ENCODE results near the gene KCP.
A peak's percentile ranks its signal among the peaks of the same experiment; 100 is the strongest.

KCP gene

DNA sequence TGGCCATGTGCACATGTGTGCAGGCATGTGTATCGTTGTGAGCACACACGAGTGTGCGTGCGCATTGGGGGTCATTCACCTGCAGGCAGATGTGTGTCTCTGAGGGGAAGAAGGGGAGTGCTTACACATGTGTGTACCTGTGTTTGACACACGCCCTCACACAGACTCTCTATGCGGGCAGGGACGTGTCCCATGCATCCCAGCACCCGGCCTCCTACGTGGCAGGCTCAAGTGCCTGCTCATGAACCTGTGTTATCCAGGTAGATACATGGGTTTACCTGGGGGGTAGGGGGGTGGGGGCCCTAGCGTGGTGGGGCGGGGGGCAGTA is 18.6 kb downstream of the KCP start:
- in situ Hi-C loops (cut with MboI; ENCODE audit: low pct_unique_long_range_greater_than_20kb, low sequenced_read_pairs), result no loop called here
- DNase-seq, result no peak

DNA sequence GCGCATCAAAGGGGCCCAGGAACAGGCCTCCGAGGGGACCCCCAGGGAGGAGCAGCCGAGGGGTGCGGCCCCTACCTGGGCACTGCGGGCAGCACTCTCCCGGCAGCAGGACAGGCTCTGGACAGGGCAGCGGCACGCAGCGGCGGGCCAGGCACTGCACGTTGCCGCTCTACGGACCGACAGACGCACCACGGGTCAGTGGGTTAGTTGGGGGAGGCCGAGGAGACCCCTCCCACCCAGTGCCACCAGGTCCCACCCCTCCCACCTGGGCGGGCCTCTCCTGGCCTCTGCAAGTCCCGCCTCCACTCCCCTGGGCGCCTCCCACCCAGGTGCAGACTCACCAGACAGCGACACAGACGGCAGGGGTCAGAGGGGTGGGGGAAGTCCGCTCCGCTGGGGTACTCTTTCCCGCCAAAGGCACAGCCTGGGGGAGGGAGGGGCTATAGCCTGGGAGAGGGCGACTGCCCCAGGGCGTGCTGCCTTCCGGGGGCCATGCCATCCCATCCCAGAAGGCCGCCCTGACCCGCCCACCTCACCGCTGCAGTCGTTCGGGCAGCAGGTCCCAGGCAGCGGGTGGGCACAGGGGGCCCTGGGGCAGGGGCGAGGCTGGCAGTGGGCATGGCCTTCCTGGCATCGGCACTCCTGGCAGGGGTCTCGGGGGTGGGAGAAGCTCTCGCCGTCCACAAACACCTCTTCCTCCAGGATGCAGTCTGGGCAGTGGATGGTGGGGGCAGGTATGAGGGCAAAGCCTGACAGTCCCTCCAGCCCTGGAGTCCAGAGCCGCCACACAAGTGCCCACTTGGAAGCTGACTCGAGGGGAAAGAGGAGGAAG is 19.2 kb downstream of the KCP start:
- DNase-seq, result no peak

DNA sequence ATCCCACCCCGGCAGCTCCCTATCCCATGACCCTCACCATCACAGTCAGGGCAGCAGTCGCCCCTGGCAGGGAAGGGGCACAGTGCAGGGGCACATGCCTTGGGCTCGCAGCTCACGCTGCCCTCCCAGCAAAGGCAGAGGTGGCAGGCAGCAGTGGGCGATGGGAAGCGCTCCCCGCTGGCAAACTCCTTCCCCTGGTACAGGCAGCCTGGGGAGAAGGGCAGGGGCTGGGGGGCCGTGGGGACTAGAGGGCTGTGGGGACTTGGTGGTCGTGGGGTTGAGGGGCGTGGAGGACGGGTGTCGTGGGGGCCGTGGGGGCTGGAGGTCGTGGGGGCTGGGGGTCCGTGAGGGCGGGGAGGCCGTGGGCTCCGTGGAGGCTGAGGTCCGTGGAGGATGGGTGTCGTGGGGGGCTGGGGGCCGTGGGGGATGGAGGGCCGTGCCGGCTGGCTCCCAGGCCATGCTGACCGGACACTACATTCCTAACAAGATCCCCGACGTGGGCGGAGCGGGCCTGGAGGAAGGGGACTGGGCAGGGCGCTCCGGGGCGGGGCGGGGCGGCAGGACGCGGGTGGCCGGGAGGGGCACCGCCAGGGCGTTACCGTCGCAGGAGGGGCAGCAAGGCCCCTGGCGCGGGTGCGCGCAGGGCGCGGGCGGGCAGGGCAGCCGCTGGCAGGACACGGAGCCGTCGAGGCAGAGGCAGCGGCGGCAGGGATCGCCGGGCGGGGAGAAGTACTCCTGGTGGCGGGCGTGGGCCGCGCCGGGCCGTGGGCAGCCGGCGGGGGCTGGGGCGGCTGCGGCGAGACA is 20.0 kb downstream of the KCP start:
- DNase-seq, result no peak
- in situ Hi-C loops (cut with MboI; ENCODE audit: low pct_unique_long_range_greater_than_20kb, low sequenced_read_pairs), result no loop called here

More for the DNA sequence above, 19.2 kb downstream of the KCP start:
- in situ Hi-C loops (cut with MboI; ENCODE audit: low pct_unique_long_range_greater_than_20kb, low sequenced_read_pairs), result no loop called here

DNA sequence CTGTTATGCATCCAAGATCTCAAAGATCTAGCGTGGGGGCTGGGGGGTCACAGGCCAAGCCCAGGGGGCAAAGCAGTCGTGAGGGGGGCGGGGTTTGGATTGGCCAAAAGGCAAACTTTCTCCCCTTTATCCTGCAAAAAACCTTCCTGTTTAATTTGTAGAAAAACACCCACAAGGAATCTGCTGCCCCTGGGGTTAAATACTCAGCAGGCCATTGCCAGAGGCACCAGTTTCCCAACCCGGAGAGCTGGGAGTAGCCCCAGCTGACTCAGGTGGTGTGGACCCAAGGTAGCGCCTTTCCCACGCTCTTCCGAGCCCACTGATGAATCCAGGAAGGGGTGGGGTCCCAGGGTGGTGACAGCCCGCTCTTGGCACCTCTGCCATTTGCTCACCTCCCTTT is 21.4 kb downstream of the KCP start:
- DNase-seq, result no peak
- in situ Hi-C loops (cut with MboI; ENCODE audit: low pct_unique_long_range_greater_than_20kb, low sequenced_read_pairs), result no loop called here

DNA sequence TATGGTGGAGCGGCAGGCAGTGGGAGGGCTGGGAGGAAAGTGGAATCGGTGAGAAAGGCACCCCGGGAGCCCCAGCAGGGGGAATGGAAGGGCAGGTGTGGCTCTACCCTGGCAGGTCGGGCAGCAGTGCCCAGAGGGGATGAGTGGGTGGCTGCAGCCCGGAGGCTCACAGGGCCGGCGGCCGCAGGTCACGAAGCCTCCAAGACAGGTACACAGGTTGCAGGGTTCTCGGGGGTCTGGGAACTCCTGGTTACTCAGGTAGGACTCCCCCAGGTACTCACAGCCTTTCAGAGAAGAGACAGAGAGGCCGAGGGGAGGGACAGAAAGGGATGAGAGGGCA is 21.8 kb downstream of the KCP start:
- in situ Hi-C loops (cut with MboI; ENCODE audit: low pct_unique_long_range_greater_than_20kb, low sequenced_read_pairs), result no loop called here
- no peak for DNase-seq

DNA sequence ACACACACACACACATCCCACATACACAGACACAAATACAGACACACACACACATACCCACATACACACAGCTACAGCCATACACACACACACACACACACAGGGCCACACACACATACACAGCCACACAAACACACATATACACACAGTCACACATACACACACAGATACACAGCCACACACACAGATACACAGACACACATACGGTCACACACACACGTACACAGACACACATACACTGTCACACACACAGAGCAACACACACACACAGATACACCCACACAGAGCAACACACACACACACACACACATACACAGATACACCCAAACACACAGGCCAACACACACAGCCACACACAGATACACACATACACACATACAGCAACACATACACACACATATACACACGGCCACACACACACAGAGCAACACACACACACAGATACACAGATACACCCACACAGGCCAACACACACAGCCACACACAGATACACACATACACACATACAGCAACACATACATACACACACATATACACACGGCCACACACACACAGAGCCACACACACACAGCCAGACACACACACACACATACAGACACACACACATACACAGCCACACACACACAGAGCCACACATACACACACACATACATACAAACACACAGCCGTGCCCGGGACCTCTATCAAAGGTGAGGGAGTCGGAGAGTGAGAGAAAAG is 22.3 kb downstream of the KCP start:
- in situ Hi-C loops (cut with MboI; ENCODE audit: low pct_unique_long_range_greater_than_20kb, low sequenced_read_pairs), result no loop called here
- no peak for DNase-seq

DNA sequence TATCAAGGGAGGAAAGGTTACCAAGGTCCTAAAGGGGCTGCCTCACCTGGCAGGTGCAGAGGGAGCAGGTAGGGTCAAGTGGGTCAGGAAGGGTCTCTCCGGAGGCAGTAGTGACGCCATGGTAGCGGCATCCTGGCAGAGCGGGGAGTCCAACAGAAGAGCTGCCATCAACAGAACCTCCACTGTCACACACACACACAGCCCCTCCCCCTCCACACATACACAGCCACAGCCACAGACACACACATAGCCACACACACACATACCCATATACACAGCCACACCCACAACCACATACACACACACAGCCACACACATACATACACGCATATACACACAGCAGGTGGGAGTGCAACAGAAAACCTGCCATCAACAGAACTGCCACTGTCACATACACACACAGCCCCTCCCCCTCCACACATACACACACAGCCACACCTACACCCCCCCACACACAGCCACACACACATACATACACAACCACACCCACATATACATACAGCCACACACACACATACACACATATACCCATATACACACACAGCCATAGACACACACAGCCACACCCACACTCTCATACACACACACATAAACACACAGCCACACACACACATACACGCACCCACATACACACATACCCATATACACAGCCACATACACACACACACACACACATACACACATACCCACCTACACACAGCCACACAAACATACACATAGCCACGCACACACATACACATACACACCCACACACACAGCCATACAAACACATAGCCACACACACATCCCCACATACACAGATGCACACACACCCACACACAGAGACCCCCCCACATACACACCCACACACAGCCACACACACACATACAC is 23.1 kb downstream of the KCP start:
- no peak for DNase-seq
- in situ Hi-C loops (cut with MboI; ENCODE audit: low pct_unique_long_range_greater_than_20kb, low sequenced_read_pairs), result no loop called here

DNA sequence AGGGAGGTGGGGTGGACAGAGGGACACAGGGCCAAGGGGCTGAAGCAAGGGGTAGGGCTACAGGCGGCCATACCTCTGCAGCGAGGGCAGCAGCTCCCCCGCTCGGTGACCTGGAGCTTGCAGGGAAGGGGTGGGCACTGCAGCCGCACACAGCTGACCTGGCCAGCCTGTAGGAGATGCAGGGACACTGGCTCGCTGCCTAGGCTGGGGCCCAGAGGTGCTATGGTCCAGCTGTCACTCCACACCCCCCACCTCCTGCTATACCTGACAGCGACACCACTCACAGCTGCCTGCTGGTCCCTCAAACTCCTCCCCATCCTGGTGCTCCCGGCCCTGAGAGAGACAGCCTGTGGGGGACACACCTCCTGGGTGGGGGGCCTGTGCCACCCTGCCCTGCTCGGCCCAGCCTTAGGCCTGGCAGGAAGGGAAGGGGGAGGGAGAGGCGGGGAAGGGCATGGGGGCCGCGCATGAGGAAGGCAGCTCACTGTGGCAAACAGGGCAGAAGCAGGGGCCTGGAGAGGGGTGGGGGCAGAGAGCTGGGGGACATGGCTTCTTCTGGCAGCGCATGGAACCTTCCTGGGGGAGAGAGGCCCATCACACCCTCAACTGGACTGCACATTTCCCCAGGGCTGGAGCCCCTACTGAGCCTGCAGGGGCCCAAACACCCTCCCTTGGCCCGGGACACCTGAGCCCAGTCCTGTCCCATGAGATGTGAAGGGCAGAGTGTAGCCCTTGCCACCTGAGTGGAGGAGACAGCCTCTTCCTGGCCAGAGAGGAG is 23.9 kb downstream of the KCP start:
- in situ Hi-C loops (cut with MboI; ENCODE audit: low pct_unique_long_range_greater_than_20kb, low sequenced_read_pairs), result no loop called here
- no peak for DNase-seq

DNA sequence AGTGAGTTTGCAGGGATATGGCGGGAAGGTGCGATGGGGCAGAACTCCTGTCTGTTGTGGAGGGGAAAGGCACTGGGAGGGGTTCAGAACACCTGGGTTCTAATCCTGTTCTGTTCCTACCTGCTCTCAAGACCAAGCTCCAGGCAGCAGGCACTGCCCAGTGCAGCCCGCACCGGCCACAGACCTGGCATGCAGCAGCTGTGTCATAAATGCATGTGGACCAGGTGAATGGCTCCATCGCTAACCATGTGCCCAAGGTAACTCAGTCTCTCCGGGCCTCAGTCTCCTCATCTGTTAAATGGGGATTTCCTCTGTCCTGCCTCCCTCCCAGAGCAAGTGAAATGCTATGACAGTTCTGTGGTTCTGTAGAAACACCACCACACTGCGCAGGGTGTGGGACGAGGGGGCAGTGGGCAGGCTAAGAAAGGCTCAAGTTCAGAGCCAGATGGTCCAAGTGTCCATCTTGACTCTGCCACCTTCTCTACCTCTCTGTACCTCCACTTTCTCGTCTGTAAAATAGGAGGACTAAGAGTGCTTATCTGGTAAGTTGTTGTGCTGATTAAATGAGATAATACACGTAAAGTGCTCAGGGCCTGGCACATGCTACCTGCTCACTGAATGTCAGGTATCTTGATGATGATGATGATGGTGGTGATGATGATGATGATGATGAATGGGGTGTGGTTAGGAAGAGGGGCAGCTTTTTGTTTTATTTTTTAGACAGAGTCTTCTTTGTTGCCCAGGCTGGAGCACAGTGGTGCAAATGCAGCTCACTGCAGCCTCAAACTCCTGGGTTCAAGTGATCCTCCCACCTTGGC is 24.9 kb downstream of the KCP start:
- in situ Hi-C loops (cut with MboI; ENCODE audit: low pct_unique_long_range_greater_than_20kb, low sequenced_read_pairs), result no loop called here

DNA sequence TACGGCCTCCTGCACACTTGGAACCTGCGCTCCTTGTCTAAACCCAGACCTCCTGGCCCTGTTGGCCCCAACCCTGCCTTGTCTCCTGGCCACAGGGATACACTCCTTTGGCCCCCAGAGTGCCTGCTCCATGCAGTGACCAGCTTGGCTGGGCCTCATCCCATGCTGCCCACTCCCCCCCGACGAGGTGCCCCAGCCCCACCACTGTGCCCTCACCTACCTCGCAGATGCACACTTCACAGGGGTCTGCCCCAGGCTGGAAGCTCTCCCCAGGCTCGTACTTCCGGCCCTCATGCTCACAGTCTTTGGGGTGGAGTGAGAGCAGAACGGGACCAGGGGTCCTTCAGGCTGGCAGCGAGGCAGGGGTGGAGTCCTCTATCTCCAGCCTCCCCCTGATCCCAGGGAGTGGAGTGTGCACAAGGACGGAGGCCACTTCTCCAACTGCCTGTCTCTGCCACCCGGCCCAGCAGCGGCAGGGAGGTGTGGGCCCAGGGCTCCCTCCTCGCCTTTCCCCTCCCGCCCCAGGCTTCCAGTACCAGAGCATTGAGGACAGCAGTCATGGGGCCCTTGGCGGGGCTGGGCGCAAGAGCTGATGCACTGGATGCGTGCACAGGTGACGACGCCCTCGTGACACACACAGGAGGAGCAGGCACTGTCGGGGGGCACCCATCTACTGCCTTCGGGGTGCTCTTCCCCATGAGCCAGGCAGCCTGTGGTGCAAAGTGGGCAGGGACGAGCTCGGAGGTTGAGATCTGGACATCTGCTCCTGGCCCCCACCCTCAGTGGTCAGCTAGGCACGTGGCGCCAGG is 25.7 kb downstream of the KCP start:
- DNase-seq, result no peak
- in situ Hi-C loops (cut with MboI; ENCODE audit: low pct_unique_long_range_greater_than_20kb, low sequenced_read_pairs), result no loop called here

More for the DNA sequence above, 24.9 kb downstream of the KCP start:
- no peak for DNase-seq

DNA sequence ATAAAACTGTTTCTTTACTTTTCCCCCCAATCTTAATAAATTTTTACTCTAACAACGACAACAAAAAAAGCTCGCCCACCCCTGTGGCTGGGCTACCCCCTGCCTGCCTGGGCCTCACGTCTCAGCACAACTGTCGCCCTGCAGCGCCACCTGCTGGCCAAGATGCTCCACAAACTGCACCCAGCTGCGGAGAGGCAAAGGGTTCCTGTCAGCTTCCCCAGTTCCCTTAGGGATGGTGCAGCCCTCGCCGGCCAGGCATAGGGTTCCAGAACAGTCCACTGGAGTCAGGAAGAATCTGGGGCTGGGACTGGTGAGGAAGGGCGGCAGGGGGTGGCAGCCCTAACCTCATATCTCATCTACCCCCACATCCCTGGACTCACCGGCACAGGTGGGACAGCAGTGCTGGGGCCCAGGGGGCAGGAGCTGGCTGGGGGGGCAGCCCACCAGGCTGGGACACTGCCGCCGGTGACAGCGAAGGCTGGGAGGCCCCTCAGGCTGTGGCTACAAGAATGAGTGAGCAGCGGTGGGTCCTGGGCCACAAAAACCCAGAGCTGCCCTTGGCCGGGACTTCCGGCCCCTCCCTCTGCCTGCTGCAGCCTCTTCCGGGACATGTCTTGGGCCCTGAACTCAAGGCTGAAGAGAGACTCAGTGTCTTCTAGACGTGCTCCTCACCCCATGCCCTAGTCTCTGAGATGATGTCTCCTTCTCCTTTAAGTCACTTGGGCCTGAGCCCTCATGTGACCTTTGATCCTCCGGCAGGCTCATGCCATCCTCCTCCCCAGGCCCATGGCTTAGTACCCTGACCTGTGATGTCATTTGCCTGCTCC is 26.7 kb downstream of the KCP start:
- DNase-seq, result peak; percentile 87

DNA sequence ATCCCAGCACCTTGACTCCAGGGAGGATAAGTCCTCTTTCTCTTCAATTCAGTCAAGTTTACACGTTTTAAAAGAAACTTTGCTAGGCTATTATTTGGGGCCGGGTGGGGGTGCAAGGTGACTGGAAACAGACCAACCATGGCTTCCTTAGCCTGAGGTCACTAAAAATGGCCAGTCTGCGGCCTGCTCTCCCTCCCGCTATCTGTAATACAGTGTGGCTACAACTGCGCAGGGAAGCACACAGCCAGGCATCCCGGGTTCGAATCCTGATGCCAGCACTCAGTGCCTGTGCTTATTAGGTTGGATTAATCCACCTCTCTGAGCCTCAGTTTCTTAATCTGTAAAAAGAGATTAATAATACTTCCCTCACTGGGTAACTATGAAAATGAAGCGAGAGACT is 28.4 kb downstream of the KCP start:
- no peak for DNase-seq
- in situ Hi-C loops (cut with MboI; ENCODE audit: low pct_unique_long_range_greater_than_20kb, low sequenced_read_pairs), result no loop called here

More for the DNA sequence above, 26.7 kb downstream of the KCP start:
- in situ Hi-C loops (cut with MboI; ENCODE audit: low pct_unique_long_range_greater_than_20kb, low sequenced_read_pairs), result no loop called here

DNA sequence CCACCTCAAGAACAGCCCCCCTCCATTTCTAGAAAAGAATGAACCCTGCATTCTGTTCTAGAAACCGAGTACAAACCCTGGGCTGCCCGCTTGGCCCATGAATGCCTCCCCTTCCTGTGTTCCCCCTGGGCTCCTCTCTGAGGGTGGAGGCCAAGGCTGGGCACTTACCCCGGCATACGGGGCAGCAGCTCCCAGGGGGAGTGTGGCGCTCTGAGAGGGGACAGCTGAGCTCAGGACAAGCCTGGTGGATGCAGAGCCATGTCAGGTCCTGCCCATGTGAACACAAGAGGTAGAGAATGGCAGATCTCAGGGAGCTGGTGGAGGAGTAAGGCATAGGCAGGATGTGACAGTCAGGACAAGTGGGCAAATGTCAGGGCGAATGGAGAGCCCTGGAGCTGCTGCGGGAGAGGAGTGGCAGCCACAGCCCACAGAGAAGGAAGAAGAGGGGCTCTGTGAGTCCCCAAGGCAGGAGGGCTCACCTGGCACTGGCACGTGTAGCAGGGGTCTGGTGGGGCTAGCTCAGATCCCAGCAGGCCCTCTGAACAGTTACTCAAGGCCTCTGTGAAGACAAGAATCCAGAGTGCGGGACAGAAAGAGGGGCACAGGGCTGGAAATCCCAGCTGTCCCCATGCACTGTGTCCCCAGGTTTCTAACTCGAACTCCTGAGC is 28.9 kb downstream of the KCP start:
- in situ Hi-C loops (cut with MboI; ENCODE audit: low pct_unique_long_range_greater_than_20kb, low sequenced_read_pairs), result no loop called here
- DNase-seq, result no peak

DNA sequence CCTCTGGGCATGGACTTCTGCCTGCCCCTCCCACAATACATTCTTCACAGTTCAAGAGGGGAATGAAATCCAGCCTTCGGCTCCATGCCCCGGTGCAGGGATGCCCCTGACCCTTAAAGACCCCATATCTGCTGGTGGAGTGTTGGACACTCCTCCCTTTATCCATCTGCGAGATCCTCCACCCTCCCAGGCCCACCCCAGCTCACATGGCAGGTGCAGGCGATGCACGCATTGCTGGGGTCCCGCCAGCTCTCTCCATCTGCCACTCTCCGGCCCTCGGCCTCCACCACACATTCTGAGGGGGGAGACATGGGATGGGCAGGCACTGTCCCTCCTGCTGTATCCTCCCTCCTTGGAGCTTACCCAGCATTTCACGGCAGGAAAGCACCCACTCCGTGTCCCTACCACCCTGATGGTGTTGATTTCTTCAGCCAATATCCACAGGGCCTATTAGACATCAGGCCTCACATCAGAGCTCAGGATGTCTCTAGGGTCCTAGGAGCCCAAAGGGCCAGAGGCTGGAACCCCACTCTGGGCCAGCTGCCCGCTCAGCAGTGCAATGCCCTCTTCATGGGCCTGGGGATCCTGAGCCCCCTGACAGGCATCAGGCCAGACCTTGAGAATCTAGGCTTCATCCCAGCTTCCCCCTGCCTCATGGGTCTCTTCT is 29.6 kb downstream of the KCP start:
- no peak for DNase-seq
- in situ Hi-C loops (cut with MboI; ENCODE audit: low pct_unique_long_range_greater_than_20kb, low sequenced_read_pairs), result no loop called here
